HCT116 (cell line): ENCODE data around the gene COL2A1. TPM values are rescaled to one million over a fixed set of nuclear protein-coding genes. Genes with fewer than 3 reads are reported as not detected.

Source experiments
- ATAC-seq: fragments of 200-7000 bp; cut with Tn5 transposase; 2 replicates; pipeline ENCODE4 v1.9.1; 2020; ENCODE audit warnings: mild to moderate bottlenecking, moderate library complexity
- BruUV-seq: library from RNA; stranded (reverse); fragments of 400-500 nt; replicated peaks from 2 replicates; lab custom pipeline; 2021; lab: Mats Ljungman, UMichigan
- CTCF ChIA-PET: fragments of 300-600 bp; sonication (Branson Sonifier 250); formaldehyde crosslinking; loops from one replicate; lab custom pipeline; 2021; ENCODE audit warnings: antibody characterized with exemption; lab: Charles Lee
- POLR2A ChIA-PET: fragments of 300-600, 350-600 bp; sonication (Branson Sonifier 250); formaldehyde crosslinking; loops from one replicate; lab custom pipeline; 2021; ENCODE audit warnings: antibody characterized with exemption; lab: Charles Lee
- RAD21 ChIA-PET, 2 experiments: fragments of 300-600 bp; sonication (Branson Sonifier 250); formaldehyde crosslinking; loops; one replicate each; lab custom pipeline; 2023; ENCODE audit warnings: low total read pairs in 2 of 2; ENCODE audit not compliant: uncharacterized antibody in 2 of 2, unreplicated experiment in 2 of 2, low non-redundant PET in 1 of 2; lab: Charles Lee
- DNase-seq: peaks from one replicate; pipeline ENCODE4 v3.0.0-alpha.2; 2010; ENCODE audit warnings: low read depth, low spot score
- H2AFZ ChIP-seq: fragments of 200-600 bp; shearing (Covaris generic), sonication (generic); 2 replicates; pipeline ENCODE4 v1.6.1; 2017; ENCODE audit warnings: low read depth, mixed run types, mixed read lengths, antibody characterized with exemption, low read length; ENCODE audit not compliant: poor library complexity, severe bottlenecking
- H3K27ac ChIP-seq: 2 replicates; pipeline ENCODE4 v1.5.1; 2012; ENCODE audit warnings: low read depth, low read length
- H3K27me3 ChIP-seq: fragments of 200-600 bp; sonication (generic); 2 replicates; pipeline ENCODE4 v1.6.1; 2016; ENCODE audit warnings: mixed run types, low read length, mixed read lengths; ENCODE audit not compliant: insufficient read depth
- H3K36me3 ChIP-seq, 2 experiments: fragments of 200-500 bp in 1 of 2; fragments of 200-600 bp in 1 of 2; sonication (Bioruptor generic) in 1 of 2; sonication (generic) in 1 of 2; 2 replicates each; pipeline versions ENCODE4 v1.5.1 to v1.6.1; 2014 to 2016; ENCODE audit warnings: low read length in 2 of 2, inconsistent platforms in 1 of 2, mixed read lengths in 1 of 2, mixed run types in 1 of 2; ENCODE audit not compliant: insufficient read depth in 2 of 2, control insufficient read depth in 1 of 2
- H3K4me1 ChIP-seq, 2 experiments: fragments of 200-600 bp in 1 of 2; sonication (generic) in 1 of 2; 2 replicates each; pipeline versions ENCODE4 v1.5.1 to v1.6.1; 2012 to 2017; ENCODE audit warnings: low read length in 2 of 2, inconsistent platforms in 1 of 2, mild to moderate bottlenecking in 1 of 2, mixed read lengths in 1 of 2, mixed run types in 1 of 2, moderate library complexity in 1 of 2; ENCODE audit not compliant: insufficient read depth in 2 of 2, control insufficient read depth in 1 of 2
- H3K4me2 ChIP-seq: fragments of 200-600 bp; sonication (generic); 2 replicates; pipeline ENCODE4 v1.6.1; 2017; ENCODE audit warnings: mixed run types, low read length, mixed read lengths
- H3K4me3 ChIP-seq, 2 experiments: fragments of 200-600 bp in 1 of 2; sonication (generic) in 1 of 2; replicated peaks in 1 of 2; 2 replicates each; pipeline ENCODE4 v1.5.1; 2011 to 2016; ENCODE audit warnings: low read length in 2 of 2, control low read depth in 1 of 2, low read depth in 1 of 2, mild to moderate bottlenecking in 1 of 2, mixed read lengths in 1 of 2, mixed run types in 1 of 2
- H3K79me2 ChIP-seq: fragments of 200-600 bp; sonication (generic); 2 replicates; pipeline ENCODE4 v1.6.1; 2017; ENCODE audit warnings: mild to moderate bottlenecking, mixed run types, low read length, moderate library complexity, mixed read lengths; ENCODE audit not compliant: insufficient read depth
- H3K9ac ChIP-seq: fragments of 200-600 bp; sonication (generic); 2 replicates; pipeline ENCODE4 v1.6.1; 2016; ENCODE audit warnings: low read length, mixed read lengths
- H3K9me2 ChIP-seq: fragments of 200-600 bp; sonication (generic), shearing (Covaris generic); 2 replicates; pipeline ENCODE4 v1.6.1; 2017; ENCODE audit warnings: mixed run types, mild to moderate bottlenecking, moderate library complexity; ENCODE audit not compliant: insufficient read depth
- H3K9me3 ChIP-seq, 2 experiments: fragments of 200-500 bp in 1 of 2; fragments of 200-600 bp in 1 of 2; sonication (Bioruptor generic) in 1 of 2; sonication (generic) in 1 of 2; 2 replicates each; pipeline ENCODE4 v1.6.1; 2014 to 2017; ENCODE audit warnings: low read length in 2 of 2, mixed read lengths in 2 of 2, inconsistent platforms in 1 of 2, low read depth in 1 of 2, mild to moderate bottlenecking in 1 of 2, mixed run types in 1 of 2, moderate library complexity in 1 of 2; ENCODE audit not compliant: control insufficient read depth in 1 of 2, insufficient read depth in 1 of 2
- H4K20me1 ChIP-seq: fragments of 200-600 bp; sonication (generic), shearing (Covaris generic); 2 replicates; pipeline ENCODE4 v1.6.1; 2017; ENCODE audit warnings: mixed run types, mild to moderate bottlenecking, moderate library complexity; ENCODE audit not compliant: insufficient read depth
- EGR1 ChIP-seq: IDR thresholded peaks from 2 replicates; pipeline ENCODE4 v1.6.1; 2012; ENCODE audit warnings: low read depth
- EZH2phosphoT487 ChIP-seq: fragments of 200-600 bp; IDR thresholded peaks from 2 replicates; pipeline ENCODE4 v1.6.1; 2018; ENCODE audit warnings: antibody characterized with exemption, borderline replicate concordance
- POLR2A ChIP-seq: IDR thresholded peaks from 2 replicates; pipeline ENCODE4 v1.7.0; 2011; ENCODE audit warnings: borderline replicate concordance; ENCODE audit not compliant: insufficient read depth, insufficient read length; ENCODE audit errors: extremely low read depth
- POLR2AphosphoS5 ChIP-seq: IDR thresholded peaks from 2 replicates; pipeline ENCODE4 v1.6.1; 2011; ENCODE audit warnings: mild to moderate bottlenecking, low read depth, low read length, moderate library complexity
- RAD21 ChIP-seq: IDR thresholded peaks from 2 replicates; pipeline ENCODE4 v1.6.1; 2012; ENCODE audit warnings: low read depth, mild to moderate bottlenecking
- SRF ChIP-seq: IDR thresholded peaks from 2 replicates; pipeline ENCODE4 v1.6.1; 2012; ENCODE audit warnings: low read depth
- ZBTB33 ChIP-seq: IDR thresholded peaks from 2 replicates; pipeline ENCODE4 v1.6.1; 2011; ENCODE audit warnings: mild to moderate bottlenecking, low read length, moderate library complexity; ENCODE audit not compliant: insufficient replicate concordance; ENCODE audit errors: extremely low read depth
- ZNF274 ChIP-seq: fragments of 200-500 bp; sonication (Bioruptor generic); IDR thresholded peaks from 2 replicates; pipeline ENCODE4 v1.6.1; 2014; ENCODE audit warnings: mild to moderate bottlenecking, low read depth, low read length, inconsistent platforms
- intact Hi-C: fragments of 100-400 bp; cut with micrococcal nuclease; formaldehyde crosslinking; loops from 2 replicates; pipeline ENCODE4 v1.10.0; 2022
- total RNA-seq: library from RNA; stranded (reverse); gene quantifications from one replicate; pipeline ENCODE4 v1.2.1, GENCODE V29; 2021; ENCODE audit not compliant: unreplicated experiment

Gene COL2A1
- total RNA-seq, 1 experiment from 2014 or later, result 0.22 TPM

GRCh38 chr12:47967461-47968321, 36.6 kb downstream of the COL2A1 start (continued):
- TF ChIP-seq EGR1 (no peak), POLR2A (no peak), ZNF274 (no peak), RAD21 (no peak)

- ChIA-PET CTCF (no interaction called here), RAD21 (no interaction called here), POLR2A (no interaction called here)
- Histone ChIP-seq H2AFZ (no peak overlapping the region), H3K36me3 (peaks cover 20 to 25% of the 10 kb centered on the region in 2 experiments; a peak in 3 of 4 replicates), H3K27ac (no peak overlapping the region), H3K9me3 (no peaks in the 10 kb centered on the region), H4K20me1 (no peaks in the 10 kb centered on the region), H3K9me2 (no peaks in the 10 kb centered on the region), H3K79me2 (no peaks in the 10 kb centered on the region), H3K4me1 (peaks cover 3 to 13% of the 10 kb centered on the region in 2 experiments; a peak in 3 of 4 replicates), H3K4me3 (no peak overlapping the region), H3K9ac (no peak overlapping the region), H3K4me2 (no peak overlapping the region), H3K27me3 (no peaks in the 10 kb centered on the region)
- ATAC-seq (no peak), DNase-seq (no peak)
- TF ChIP-seq POLR2AphosphoS5 (no peak), SRF (no peak), ZBTB33 (no peak), EZH2phosphoT487 (no peak)
- no TSS peak for BruUV-seq
- intact Hi-C loops, result no loop called here
Measured at GRCh38 chr12:47965581-47965980, 38.7 kb downstream of the COL2A1 start.
